HepG2 (cell line): ENCODE measurements around the gene FAM131A. TPM values are rescaled to one million over a fixed set of nuclear protein-coding genes. Genes with fewer than 3 reads are reported as not detected.

Source experiments
- ATAC-seq: fragments of 200-7000 bp; cut with Tn5 transposase; 3 replicates; pipeline ENCODE4 v1.9.1; 2020; ENCODE audit warnings: mild to moderate bottlenecking, moderate library complexity
- BruUV-seq: library from RNA; stranded (reverse); fragments of 400-500 nt; replicated peaks from 2 replicates; lab custom pipeline; 2021; lab: Mats Ljungman, UMichigan
- CTCF ChIA-PET: fragments of 300-600 bp; formaldehyde crosslinking; extraction: SDS; loops from one replicate; lab custom pipeline; 2021; ENCODE audit warnings: low total read pairs, inconsistent platforms, low intra/inter-chr PET ratio; lab: Yijun Ruan, JAX
- POLR2A ChIA-PET: fragments of 350-600 bp; sonication (Branson Sonifier 250); formaldehyde crosslinking; loops from one replicate; lab custom pipeline; 2020; ENCODE audit warnings: antibody characterized with exemption, inconsistent platforms; lab: Yijun Ruan, JAX
- DNase-seq: peaks from one replicate; pipeline ENCODE4 v3.0.0-alpha.2; 2015; ENCODE audit warnings: low spot score
- FAIRE-seq: peaks from 3 replicates; lab custom pipeline; 2011; peaks lifted over from hg19 to GRCh38; lab: Jason Lieb, UNC
- H2AFZ ChIP-seq: one replicate; pipeline ENCODE4 v1.6.1; 2011; ENCODE audit warnings: low read length, inconsistent platforms
- H3K27ac ChIP-seq: fragments of 300-600 bp; 3 replicates; pipeline ENCODE4 v1.8.0; 2011; ENCODE audit warnings: mixed run types, mild to moderate bottlenecking, mixed read lengths, low read length, inconsistent platforms; ENCODE audit not compliant: insufficient read depth; ENCODE audit errors: extremely low read length
- H3K27me3 ChIP-seq, 2 experiments: fragments of 200-600 bp in 1 of 2; 2 replicates in 1 of 2; 3 replicates in 1 of 2; pipeline versions ENCODE4 v1.6.0 to v1.8.0; 2011; ENCODE audit warnings: low read length in 2 of 2, mild to moderate bottlenecking in 2 of 2, moderate library complexity in 2 of 2, inconsistent platforms in 1 of 2; ENCODE audit not compliant: insufficient read depth in 2 of 2, control insufficient read depth in 1 of 2
- H3K36me3 ChIP-seq, 2 experiments: fragments of 200-600 bp in 1 of 2; replicated peaks in 1 of 2; 2 replicates in 1 of 2; 3 replicates in 1 of 2; pipeline versions ENCODE4 v1.5.1 to v1.8.0; 2011; ENCODE audit warnings: low read length in 2 of 2, inconsistent platforms in 1 of 2; ENCODE audit not compliant: insufficient read depth in 2 of 2, control insufficient read depth in 1 of 2
- H3K4me1 ChIP-seq: 2 replicates; pipeline ENCODE4 v1.5.1; 2012; ENCODE audit warnings: low read length, inconsistent platforms; ENCODE audit not compliant: insufficient read depth
- H3K4me2 ChIP-seq: 2 replicates; pipeline ENCODE4 v1.6.0; 2011; ENCODE audit warnings: low read depth, low read length, inconsistent platforms
- H3K4me3 ChIP-seq, 3 experiments: fragments of 200-600 bp in 1 of 3; sonication (generic), shearing (Covaris generic) in 1 of 3; replicated peaks in 1 of 3; 2 replicates each; pipeline ENCODE4 v1.5.1; 2011 to 2016; ENCODE audit warnings: low read length in 3 of 3, inconsistent platforms in 2 of 3, low read depth in 2 of 3, mild to moderate bottlenecking in 2 of 3, control low read depth in 1 of 3, mixed read lengths in 1 of 3; ENCODE audit not compliant: insufficient read depth in 1 of 3
- H3K79me2 ChIP-seq: one replicate; pipeline ENCODE4 v1.6.1; 2011; ENCODE audit warnings: low read length, inconsistent platforms; ENCODE audit not compliant: insufficient read depth
- H3K9ac ChIP-seq: 2 replicates; pipeline ENCODE4 v1.6.0; 2011; ENCODE audit warnings: mild to moderate bottlenecking, low read depth, low read length, inconsistent platforms; ENCODE audit not compliant: insufficient read depth
- H3K9me3 ChIP-seq: 2 replicates; pipeline ENCODE4 v1.5.1; 2012; ENCODE audit warnings: mild to moderate bottlenecking, low read length
- H4K20me1 ChIP-seq: 2 replicates; pipeline ENCODE4 v1.6.0; 2011; ENCODE audit warnings: inconsistent platforms, mild to moderate bottlenecking, low read length, moderate library complexity; ENCODE audit not compliant: insufficient read depth
- AGO2 ChIP-seq: fragments of 200-400 bp; formaldehyde crosslinking; optimal IDR thresholded peaks from 2 replicates; pipeline ENCODE3; 2017; ENCODE audit warnings: mild to moderate bottlenecking, low read depth, low read length, moderate library complexity
- HNRNPL ChIP-seq: fragments of 200-400 bp; formaldehyde crosslinking; IDR thresholded peaks from 2 replicates; pipeline ENCODE4 v1.6.1; 2017; ENCODE audit warnings: mild to moderate bottlenecking, low read depth, low read length
- RBFOX2 ChIP-seq: fragments of 200-400 bp; formaldehyde crosslinking; IDR thresholded peaks from 2 replicates; pipeline ENCODE4 v1.6.1; 2017; ENCODE audit warnings: low read depth, mild to moderate bottlenecking, low read length
- RBM39 ChIP-seq: fragments of 200-400 bp; formaldehyde crosslinking; IDR thresholded peaks from one replicate; pipeline ENCODE4 v1.6.1; 2018; ENCODE audit warnings: antibody characterized with exemption, mild to moderate bottlenecking, low read depth, low read length; ENCODE audit not compliant: poor library complexity, severe bottlenecking
- SALL2 ChIP-seq: sonication (generic); formaldehyde crosslinking; IDR thresholded peaks from 2 replicates; pipeline ENCODE4 v1.8.1; 2023; ENCODE audit warnings: mild to moderate bottlenecking, missing genetic modification reagents, inconsistent platforms
- ZNF367 ChIP-seq: sonication (generic); formaldehyde crosslinking; IDR thresholded peaks from 2 replicates; pipeline ENCODE4 v1.4.0; 2020; ENCODE audit warnings: missing genetic modification reagents, borderline replicate concordance
- ZNF678 ChIP-seq: sonication (generic); formaldehyde crosslinking; IDR thresholded peaks from 2 replicates; pipeline ENCODE4 v1.4.0; 2020; ENCODE audit warnings: mild to moderate bottlenecking, missing genetic modification reagents
- WGBS: methylation state at CpG from one replicate; pipeline ENCODE4 v1.1.6; 2017; ENCODE audit warnings: low lambda C conversion rate; 5-methylcytosine and 5-hydroxymethylcytosine counted together
- in situ Hi-C: cut with HindIII; loops from 2 replicates; pipeline ENCODE4 v1.10.0; 2017; ENCODE audit warnings: low pct_unique_long_range_greater_than_20kb; ENCODE audit not compliant: extremely low pct_ligation_motif_present
- intact Hi-C: fragments of 100-400 bp; cut with micrococcal nuclease; formaldehyde crosslinking; loops from one replicate; pipeline ENCODE4 v1.10.0; 2022; ENCODE audit not compliant: unreplicated experiment
- polyA plus RNA-seq, 8 experiments: library from polyadenylated mRNA; depleted of rRNA in 3 of 8; stranded (reverse) in 7 of 8; unstranded in 1 of 8; fragments of >200 nt; fragmentation: Illumina TruSeq in 4 of 8; extraction: Trizol in 4 of 8; gene quantifications; 2 replicates each; pipeline versions ENCODE4 v1.2.1 to v1.2.3, GENCODE V29; 2011 to 2016; ENCODE audit warnings: low read depth in 4 of 8, missing spikeins in 1 of 8, mixed read lengths in 1 of 8; ENCODE audit not compliant: insufficient read depth in 1 of 8
- total RNA-seq, 5 experiments: library from RNA; depleted of rRNA; stranded (reverse); fragments of >200 nt; fragmentation: Illumina TruSeq; extraction: Trizol; gene quantifications; 2 replicates each; pipeline ENCODE4 v1.2.3, GENCODE V29; 2016; ENCODE audit warnings: low read depth in 1 of 5

The FAM131A gene
- total and polyA plus RNA-seq, 2 of the 13 experiments (the other 11 are each of a cell fraction or from before 2014, with no cell fraction given): 9.2 to 9.3 TPM

GRCh38 chr3:184344579-184345316, 7.3 kb downstream of the FAM131A start:
- Histone ChIP-seq H3K36me3 (peaks cover 4 to 16% of the 10 kb centered on the region in 2 experiments; a peak in 4 of 5 replicates), H3K4me3 (no peak overlapping the region), H3K79me2 (no peaks in the 10 kb centered on the region), H3K9me3 (no peaks in the 10 kb centered on the region), H3K4me2 (no peak overlapping the region), H4K20me1 (no peaks in the 10 kb centered on the region), H3K4me1 (peaks cover 11% of the 10 kb centered on the region), H3K27ac (no peak overlapping the region), H3K9ac (no peak overlapping the region)
- intact Hi-C loops (no loop called here), in situ Hi-C loops (no loop called here)
- no TSS peak for BruUV-seq
- ATAC-seq (no peak), FAIRE-seq (no peak), DNase-seq (no peak)
- CTCF ChIA-PET: interaction anchor here (0.6 to 1.4 kb wide), 3 partner anchors 11 to 196 kb away, joined by 3 to 6 read pairs (median 4); no protein-coding TSS in a partner anchor
- WGBS: 98% methylated on average over 13 of the region's 24 CpGs
- TF ChIP-seq ZNF367 (CRISPR knock-in tag) (no peak), RBM39 (peak; percentile 43), AGO2 (peak; percentile 91), RBFOX2 (peak; percentile 49; the same call in 1 of the 2 replicates), HNRNPL (peak; percentile 37; the same call in 1 of the 2 replicates), SALL2 (CRISPR knock-in tag) (no peak), ZNF678 (CRISPR knock-in tag) (no peak)
- TF ChIP-seq, all 625 proteins: peak for 4
- Histone ChIP-seq H2AFZ (no peak overlapping the region), H3K27me3 (no peaks in the 10 kb centered on the region)
- POLR2A ChIA-PET: interaction anchor here (0.8 to 2.2 kb wide), 9 partner anchors 8 to 169 kb away, joined by 3 to 6 read pairs (median 4); partner anchors contain the start of genes FAM131A and POLR2H
